SK-N-SH treated with all-trans-retinoic acid at 6 μM for 48 hours (cell line): ENCODE results near the gene LOC128125822.
A peak's percentile ranks its signal among the peaks of the same experiment; 100 is the strongest.
"Not testable (repeated sequence)": the region's sequence is repeated elsewhere in the genome, so short reads cannot be mapped to it uniquely, and the experiment has no call there.

ENCODE experiments used
- ATAC-seq: fragments of 200-7000 bp; cut with Tn5 transposase; 3 replicates; pipeline ENCODE4 v1.9.1; 2020; ENCODE audit warnings: mild to moderate bottlenecking, moderate library complexity
- ARNTL ChIP-seq: fragments of 450-650 bp; formaldehyde crosslinking; IDR thresholded peaks from 2 replicates; pipeline ENCODE4 v1.5.0; 2020; ENCODE audit warnings: low read depth, mild to moderate bottlenecking, moderate library complexity, borderline replicate concordance
- BACH2 ChIP-seq: fragments of 250-450 bp; sonication (Bioruptor Pico); IDR thresholded peaks from 2 replicates; pipeline ENCODE4 v1.9.0; 2021; ENCODE audit warnings: mild to moderate bottlenecking, borderline replicate concordance
- CREB5 ChIP-seq: fragments of 250-450 bp; sonication (Bioruptor Pico); IDR thresholded peaks from 2 replicates; pipeline ENCODE4 v1.5.1; 2020; ENCODE audit warnings: low read depth, mild to moderate bottlenecking, moderate library complexity
- CSDC2 ChIP-seq: fragments of 250-450 bp; sonication (Bioruptor Pico); IDR thresholded peaks from 2 replicates; pipeline ENCODE4 v1.5.0; 2020; ENCODE audit warnings: mild to moderate bottlenecking, moderate library complexity
- CSRNP3 ChIP-seq: fragments of 250-450 bp; sonication (Bioruptor Pico); IDR thresholded peaks from 2 replicates; pipeline ENCODE4 v1.5.1; 2021; ENCODE audit warnings: mild to moderate bottlenecking, moderate library complexity
- ISL1 ChIP-seq: fragments of 250-450 bp; sonication (Bioruptor Pico); IDR thresholded peaks from 2 replicates; pipeline ENCODE4 v2.1.2; 2022; ENCODE audit warnings: mild to moderate bottlenecking, moderate library complexity
- OSR1 ChIP-seq: fragments of 250-450 bp; sonication (Bioruptor Pico); IDR thresholded peaks from 2 replicates; pipeline ENCODE4 v1.8.0; 2022; ENCODE audit warnings: moderate library complexity, mild to moderate bottlenecking, inconsistent platforms
- PATZ1 ChIP-seq: fragments of 250-450 bp; sonication (Bioruptor Pico); IDR thresholded peaks from 2 replicates; pipeline ENCODE4 v1.8.0; 2020; ENCODE audit warnings: mild to moderate bottlenecking, moderate library complexity, borderline replicate concordance
- PPARA ChIP-seq: fragments of 250-450 bp; sonication (Bioruptor Pico); IDR thresholded peaks from 2 replicates; pipeline ENCODE4 v1.5.0; 2020; ENCODE audit warnings: mild to moderate bottlenecking, borderline replicate concordance
- RARB ChIP-seq: fragments of 250-450 bp; sonication (Bioruptor Pico); IDR thresholded peaks from 2 replicates; pipeline ENCODE4 v1.8.0; 2021; ENCODE audit warnings: mild to moderate bottlenecking, moderate library complexity
- SNAI2 ChIP-seq: fragments of 250-450 bp; sonication (Bioruptor Pico); IDR thresholded peaks from 2 replicates; pipeline ENCODE4 v1.5.0; 2020; ENCODE audit warnings: mild to moderate bottlenecking, moderate library complexity
- TCF4 ChIP-seq: fragments of 250-450 bp; sonication (Bioruptor Pico); IDR thresholded peaks from 2 replicates; pipeline ENCODE4 v1.8.0; 2021; ENCODE audit warnings: mild to moderate bottlenecking, moderate library complexity, borderline replicate concordance
- TOX ChIP-seq: fragments of 250-450 bp; sonication (Bioruptor Pico); IDR thresholded peaks from 2 replicates; pipeline ENCODE4 v1.8.0; 2021; ENCODE audit warnings: mild to moderate bottlenecking, moderate library complexity, borderline replicate concordance
- TSHZ2 ChIP-seq: fragments of 250-450 bp; sonication (Bioruptor Pico); IDR thresholded peaks from 2 replicates; pipeline ENCODE4 v1.5.0; 2020; ENCODE audit warnings: mild to moderate bottlenecking, moderate library complexity
- ZC3H10 ChIP-seq: fragments of 250-450 bp; sonication (Bioruptor Pico); IDR thresholded peaks from 2 replicates; pipeline ENCODE4 v1.5.1; 2021; ENCODE audit warnings: mild to moderate bottlenecking, moderate library complexity
- ZFP3 ChIP-seq: fragments of 250-450 bp; sonication (Bioruptor Pico); IDR thresholded peaks from 2 replicates; pipeline ENCODE4 v1.5.0; 2020; ENCODE audit warnings: mild to moderate bottlenecking, moderate library complexity
- ZFP30 ChIP-seq: fragments of 450-650 bp; formaldehyde crosslinking; IDR thresholded peaks from 2 replicates; pipeline ENCODE4 v1.5.0; 2022; ENCODE audit warnings: mild to moderate bottlenecking, moderate library complexity
- ZNF565 ChIP-seq: fragments of 450-650 bp; formaldehyde crosslinking; conservative IDR thresholded peaks from 2 replicates; pipeline ENCODE4 v1.5.0; 2020; ENCODE audit warnings: low read depth, mild to moderate bottlenecking, moderate library complexity
- ZNF70 ChIP-seq: fragments of 450-650 bp; formaldehyde crosslinking; IDR thresholded peaks from 2 replicates; pipeline ENCODE4 v1.5.0; 2020; ENCODE audit warnings: mild to moderate bottlenecking, moderate library complexity
- ZNF8 ChIP-seq: fragments of 450-650 bp; formaldehyde crosslinking; IDR thresholded peaks from 2 replicates; pipeline ENCODE4 v1.5.0; 2020; ENCODE audit warnings: mild to moderate bottlenecking, moderate library complexity

The LOC128125822 gene

GRCh38 chr6:63572044-63572746, at the start of gene LOC128125822, which contains the start of gene PTP4A1:
Gene LOC128125822 (plus strand): TSS chr6:63572480.
Gene PTP4A1 (plus strand): TSS chr6:63572480. CDS start chr6:63576881, 4,401 bp downstream.
- no peak for TF ChIP-seq ZNF565 (CRISPR knock-in tag)
- TF ChIP-seq CREB5 (CRISPR knock-in tag), result no peak
- TF ChIP-seq SNAI2 (CRISPR knock-in tag), result no peak
- TF ChIP-seq CSRNP3 (CRISPR knock-in tag), result no peak
- no peak for TF ChIP-seq TSHZ2 (CRISPR knock-in tag)
- no peak for TF ChIP-seq ZNF70 (CRISPR knock-in tag)
- TF ChIP-seq OSR1, result no peak
- no peak for TF ChIP-seq RARB (CRISPR knock-in tag)
- TF ChIP-seq PPARA (CRISPR knock-in tag), result no peak
- no peak; the same call in 1 of the 2 replicates for TF ChIP-seq TCF4 (CRISPR knock-in tag)
- TF ChIP-seq PATZ1 (CRISPR knock-in tag), result no peak
- no peak; the same call in 1 of the 2 replicates for TF ChIP-seq ZC3H10 (CRISPR knock-in tag)
- TF ChIP-seq ISL1 (CRISPR knock-in tag), result no peak
- TF ChIP-seq ZFP30 (CRISPR knock-in tag), result no peak
- no peak for TF ChIP-seq ZNF8 (CRISPR knock-in tag)
- TF ChIP-seq ZFP3, result no peak
- no peak for TF ChIP-seq BACH2 (CRISPR knock-in tag)
- no peak for TF ChIP-seq CSDC2
- no peak for TF ChIP-seq TOX (CRISPR knock-in tag)

GRCh38 chr6:63522911-63523287, 49.4 kb upstream of the LOC128125822 start:
- ATAC-seq, result not testable (repeated sequence)

More at GRCh38 chr6:63572044-63572746, at the start of gene LOC128125822, which contains the start of gene PTP4A1:
- peak; percentile 94 for ATAC-seq

GRCh38 chr6:63523630-63524029, 48.6 kb upstream of the LOC128125822 start:
- TF ChIP-seq OSR1 (no peak), ZNF70 (CRISPR knock-in tag) (no peak), ZNF8 (CRISPR knock-in tag) (no peak), ZFP30 (CRISPR knock-in tag) (no peak), RARB (CRISPR knock-in tag) (no peak), ARNTL (CRISPR knock-in tag) (no peak), TSHZ2 (CRISPR knock-in tag) (no peak), SNAI2 (CRISPR knock-in tag) (no peak), TOX (CRISPR knock-in tag) (no peak), PATZ1 (CRISPR knock-in tag) (no peak)
- ATAC-seq, result no peak
